HEK293 (cell line): Measurements from ENCODE around the gene BTNL8.

Experiments
- HOXA7 ChIP-seq: sonication (generic); formaldehyde crosslinking; IDR thresholded peaks from 2 replicates; pipeline ENCODE4 v1.8.1; 2022; ENCODE audit warnings: missing genetic modification reagents, borderline replicate concordance
- KLF9 ChIP-seq: fragments of 450-650 bp; formaldehyde crosslinking; IDR thresholded peaks from 2 replicates; pipeline ENCODE4 v1.5.1; 2016; ENCODE audit warnings: missing biosample characterization, missing genetic modification characterization, low read depth
- RBAK ChIP-seq: fragments of 450-650 bp; formaldehyde crosslinking; IDR thresholded peaks from 2 replicates; pipeline ENCODE4 v1.5.1; 2016; ENCODE audit warnings: missing biosample characterization, missing genetic modification characterization
- ZNF610 ChIP-seq: fragments of 450-650 bp; formaldehyde crosslinking; IDR thresholded peaks from 2 replicates; pipeline ENCODE4 v1.5.1; 2016; ENCODE audit warnings: missing biosample characterization, missing genetic modification characterization, borderline replicate concordance
- TF ChIP-seq, protein P1 (sequence below): fragments of 450-650 bp; formaldehyde crosslinking; IDR thresholded peaks from 2 replicates; pipeline ENCODE4 v1.5.1; 2016; ENCODE audit warnings: missing biosample characterization, missing genetic modification characterization, low read depth

DNA sequence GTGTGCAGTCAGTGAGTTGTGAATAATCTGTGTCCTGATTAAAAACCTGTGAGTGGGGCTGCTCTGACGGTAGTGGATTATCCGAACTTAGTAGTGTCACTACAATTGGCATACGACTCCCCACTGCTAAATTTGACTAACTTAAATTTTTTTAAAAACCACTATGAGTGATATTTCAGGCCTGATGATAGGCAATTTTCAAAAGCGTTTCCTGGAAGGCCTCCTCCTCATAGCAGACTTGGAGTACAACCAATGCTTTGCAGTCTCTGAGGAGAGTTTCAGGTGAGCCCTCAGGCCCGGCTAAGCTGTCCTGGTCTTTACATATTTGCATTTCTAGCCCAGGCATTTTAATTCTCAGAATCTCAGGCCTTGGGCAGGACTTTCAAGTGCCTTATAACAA is 10.8 kb downstream of the BTNL8 start:
- TF ChIP-seq RBAK (no peak), HOXA7 (CRISPR knock-in tag) (no peak), ZNF610 (tag by site-specific recombination) (no peak), KLF9 (tag by site-specific recombination) (no peak)
- TF ChIP-seq, protein P1, sequence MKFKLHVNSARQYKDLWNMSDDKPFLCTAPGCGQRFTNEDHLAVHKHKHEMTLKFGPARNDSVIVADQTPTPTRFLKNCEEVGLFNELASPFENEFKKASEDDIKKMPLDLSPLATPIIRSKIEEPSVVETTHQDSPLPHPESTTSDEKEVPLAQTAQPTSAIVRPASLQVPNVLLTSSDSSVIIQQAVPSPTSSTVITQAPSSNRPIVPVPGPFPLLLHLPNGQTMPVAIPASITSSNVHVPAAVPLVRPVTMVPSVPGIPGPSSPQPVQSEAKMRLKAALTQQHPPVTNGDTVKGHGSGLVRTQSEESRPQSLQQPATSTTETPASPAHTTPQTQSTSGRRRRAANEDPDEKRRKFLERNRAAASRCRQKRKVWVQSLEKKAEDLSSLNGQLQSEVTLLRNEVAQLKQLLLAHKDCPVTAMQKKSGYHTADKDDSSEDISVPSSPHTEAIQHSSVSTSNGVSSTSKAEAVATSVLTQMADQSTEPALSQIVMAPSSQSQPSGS (tag by site-specific recombination): no peak
